Uterus (tissue), 2 donors: ENCODE measurements around the gene ZNF384.

Experiments used
- CTCF ChIP-seq, 4 experiments: fragments of 200-600 bp in 2 of 4; fragments of 450-650 bp in 2 of 4; sonication (generic) in 2 of 4; IDR thresholded peaks; one replicate each; pipeline ENCODE4 v1.5.1; 2016 to 2019; ENCODE audit warnings: antibody characterized with exemption in 4 of 4, mild to moderate bottlenecking in 2 of 4, moderate library complexity in 1 of 4
- POLR2A ChIP-seq, 2 donors: fragments of 450-650 bp; IDR thresholded peaks; one replicate each; pipeline ENCODE4 v1.6.1; 2016; ENCODE audit warnings: antibody characterized with exemption in 2 of 2, mild to moderate bottlenecking in 1 of 2, moderate library complexity in 1 of 2

GRCh38 chr12:6667559-6668210 lies 21.5 kb downstream of the ZNF384 start:
- TF ChIP-seq CTCF (IDR thresholded peaks at IDR 0.05) (no peak), POLR2A (IDR thresholded peaks at IDR 0.05) (no peak)
